HG02623 (cell line): ENCODE measurements around the gene NCOR1.
A peak's percentile ranks its signal among the peaks of the same experiment; 100 is the strongest.

Source experiments
- ATAC-seq: cut with Tn5 transposase; IDR thresholded peaks from one replicate; pipeline ENCODE4 v1.9.1; 2021; ENCODE audit warnings: moderate library complexity; ENCODE audit not compliant: unreplicated experiment

Gene NCOR1

GRCh38 chr17:15981646-15982580, 233.4 kb downstream of the NCOR1 start:
- ATAC-seq, result no peak

- ATAC-seq, result peak; percentile 78
Observed at GRCh38 chr17:15981208-15981607, 234.1 kb downstream of the NCOR1 start.
